HepG2 (cell line): ENCODE measurements around the gene C20orf204. TPM values are rescaled to one million over a fixed set of nuclear protein-coding genes. Genes with fewer than 3 reads are reported as not detected.

Source experiments
- ATAC-seq: fragments of 200-7000 bp; cut with Tn5 transposase; 3 replicates; pipeline ENCODE4 v1.9.1; 2020; ENCODE audit warnings: mild to moderate bottlenecking, moderate library complexity
- BruUV-seq: library from RNA; stranded (reverse); fragments of 400-500 nt; replicated peaks from 2 replicates; lab custom pipeline; 2021; lab: Mats Ljungman, UMichigan
- CTCF ChIA-PET: fragments of 300-600 bp; formaldehyde crosslinking; extraction: SDS; loops from one replicate; lab custom pipeline; 2021; ENCODE audit warnings: low total read pairs, inconsistent platforms, low intra/inter-chr PET ratio; lab: Yijun Ruan, JAX
- POLR2A ChIA-PET: fragments of 350-600 bp; sonication (Branson Sonifier 250); formaldehyde crosslinking; loops from one replicate; lab custom pipeline; 2020; ENCODE audit warnings: antibody characterized with exemption, inconsistent platforms; lab: Yijun Ruan, JAX
- DNase-seq: peaks from one replicate; pipeline ENCODE4 v3.0.0-alpha.2; 2015; ENCODE audit warnings: low spot score
- FAIRE-seq: peaks from 3 replicates; lab custom pipeline; 2011; peaks lifted over from hg19 to GRCh38; lab: Jason Lieb, UNC
- H2AFZ ChIP-seq: one replicate; pipeline ENCODE4 v1.6.1; 2011; ENCODE audit warnings: low read length, inconsistent platforms
- H3K27ac ChIP-seq: fragments of 300-600 bp; 3 replicates; pipeline ENCODE4 v1.8.0; 2011; ENCODE audit warnings: mixed run types, mild to moderate bottlenecking, mixed read lengths, low read length, inconsistent platforms; ENCODE audit not compliant: insufficient read depth; ENCODE audit errors: extremely low read length
- H3K27me3 ChIP-seq, 2 experiments: fragments of 200-600 bp in 1 of 2; 2 replicates in 1 of 2; 3 replicates in 1 of 2; pipeline versions ENCODE4 v1.6.0 to v1.8.0; 2011; ENCODE audit warnings: low read length in 2 of 2, mild to moderate bottlenecking in 2 of 2, moderate library complexity in 2 of 2, inconsistent platforms in 1 of 2; ENCODE audit not compliant: insufficient read depth in 2 of 2, control insufficient read depth in 1 of 2
- H3K36me3 ChIP-seq, 2 experiments: fragments of 200-600 bp in 1 of 2; replicated peaks in 1 of 2; 2 replicates in 1 of 2; 3 replicates in 1 of 2; pipeline versions ENCODE4 v1.5.1 to v1.8.0; 2011; ENCODE audit warnings: low read length in 2 of 2, inconsistent platforms in 1 of 2; ENCODE audit not compliant: insufficient read depth in 2 of 2, control insufficient read depth in 1 of 2
- H3K4me1 ChIP-seq: 2 replicates; pipeline ENCODE4 v1.5.1; 2012; ENCODE audit warnings: low read length, inconsistent platforms; ENCODE audit not compliant: insufficient read depth
- H3K4me2 ChIP-seq: 2 replicates; pipeline ENCODE4 v1.6.0; 2011; ENCODE audit warnings: low read depth, low read length, inconsistent platforms
- H3K4me3 ChIP-seq, 3 experiments: fragments of 200-600 bp in 1 of 3; sonication (generic), shearing (Covaris generic) in 1 of 3; replicated peaks in 1 of 3; 2 replicates each; pipeline ENCODE4 v1.5.1; 2011 to 2016; ENCODE audit warnings: low read length in 3 of 3, inconsistent platforms in 2 of 3, low read depth in 2 of 3, mild to moderate bottlenecking in 2 of 3, control low read depth in 1 of 3, mixed read lengths in 1 of 3; ENCODE audit not compliant: insufficient read depth in 1 of 3
- H3K79me2 ChIP-seq: one replicate; pipeline ENCODE4 v1.6.1; 2011; ENCODE audit warnings: low read length, inconsistent platforms; ENCODE audit not compliant: insufficient read depth
- H3K9ac ChIP-seq: 2 replicates; pipeline ENCODE4 v1.6.0; 2011; ENCODE audit warnings: mild to moderate bottlenecking, low read depth, low read length, inconsistent platforms; ENCODE audit not compliant: insufficient read depth
- H3K9me3 ChIP-seq: 2 replicates; pipeline ENCODE4 v1.5.1; 2012; ENCODE audit warnings: mild to moderate bottlenecking, low read length
- H4K20me1 ChIP-seq: 2 replicates; pipeline ENCODE4 v1.6.0; 2011; ENCODE audit warnings: inconsistent platforms, mild to moderate bottlenecking, low read length, moderate library complexity; ENCODE audit not compliant: insufficient read depth
- ATF5 ChIP-seq: sonication (generic); formaldehyde crosslinking; IDR thresholded peaks from 2 replicates; pipeline ENCODE4 v1.4.0; 2020; ENCODE audit warnings: mild to moderate bottlenecking, low read depth, missing genetic modification reagents
- CCDC6 ChIP-seq: sonication (generic); formaldehyde crosslinking; IDR thresholded peaks from 2 replicates; pipeline ENCODE4 v1.8.1; 2022; ENCODE audit warnings: mild to moderate bottlenecking, missing genetic modification reagents, moderate library complexity
- EEA1 ChIP-seq: sonication (generic); formaldehyde crosslinking; IDR thresholded peaks from 2 replicates; pipeline ENCODE4 v1.5.1; 2020; ENCODE audit warnings: mild to moderate bottlenecking, missing genetic modification reagents, borderline replicate concordance
- HMGXB4 ChIP-seq, 2 experiments: sonication (generic) in 1 of 2; formaldehyde crosslinking in 1 of 2; IDR thresholded peaks; 2 replicates each; pipeline versions ENCODE4 v1.4.0 to v1.6.1; 2018 to 2020; ENCODE audit warnings: missing genetic modification reagents in 2 of 2, borderline replicate concordance in 1 of 2, low read depth in 1 of 2, mild to moderate bottlenecking in 1 of 2, missing biosample characterization in 1 of 2
- MNT ChIP-seq: fragments of 450-650 bp; IDR thresholded peaks from 2 replicates; pipeline ENCODE4 v1.6.1; 2016
- RARA ChIP-seq: IDR thresholded peaks from 2 replicates; pipeline ENCODE4 v1.6.1; 2016; ENCODE audit warnings: missing genetic modification reagents, missing compliant biosample characterization
- ZFP62 ChIP-seq: sonication (generic); formaldehyde crosslinking; IDR thresholded peaks from 2 replicates; pipeline ENCODE4 v1.4.0; 2020; ENCODE audit warnings: missing genetic modification reagents
- WGBS: methylation state at CpG from one replicate; pipeline ENCODE4 v1.1.6; 2017; ENCODE audit warnings: low lambda C conversion rate; 5-methylcytosine and 5-hydroxymethylcytosine counted together
- in situ Hi-C: cut with HindIII; loops from 2 replicates; pipeline ENCODE4 v1.10.0; 2017; ENCODE audit warnings: low pct_unique_long_range_greater_than_20kb; ENCODE audit not compliant: extremely low pct_ligation_motif_present
- intact Hi-C: fragments of 100-400 bp; cut with micrococcal nuclease; formaldehyde crosslinking; loops from one replicate; pipeline ENCODE4 v1.10.0; 2022; ENCODE audit not compliant: unreplicated experiment
- polyA plus RNA-seq, 8 experiments: library from polyadenylated mRNA; depleted of rRNA in 3 of 8; stranded (reverse) in 7 of 8; unstranded in 1 of 8; fragments of >200 nt; fragmentation: Illumina TruSeq in 4 of 8; extraction: Trizol in 4 of 8; gene quantifications; 2 replicates each; pipeline versions ENCODE4 v1.2.1 to v1.2.3, GENCODE V29; 2011 to 2016; ENCODE audit warnings: low read depth in 4 of 8, missing spikeins in 1 of 8, mixed read lengths in 1 of 8; ENCODE audit not compliant: insufficient read depth in 1 of 8
- total RNA-seq, 5 experiments: library from RNA; depleted of rRNA; stranded (reverse); fragments of >200 nt; fragmentation: Illumina TruSeq; extraction: Trizol; gene quantifications; 2 replicates each; pipeline ENCODE4 v1.2.3, GENCODE V29; 2016; ENCODE audit warnings: low read depth in 1 of 5
- TF ChIP-seq, protein P1 (sequence below): sonication (generic); formaldehyde crosslinking; IDR thresholded peaks from 2 replicates; pipeline ENCODE4 v1.8.1; 2022; ENCODE audit warnings: mild to moderate bottlenecking, missing genetic modification reagents
- TF ChIP-seq, protein P2 (sequence below): IDR thresholded peaks from 2 replicates; pipeline ENCODE4 v1.6.1; 2016; ENCODE audit warnings: missing compliant biosample characterization, missing genetic modification reagents, borderline replicate concordance

Gene C20orf204
- total and polyA plus RNA-seq, 2 of the 13 experiments (the other 11 are each of a cell fraction or from before 2014, with no cell fraction given), result 22.1 to 80.0 TPM

DNA sequence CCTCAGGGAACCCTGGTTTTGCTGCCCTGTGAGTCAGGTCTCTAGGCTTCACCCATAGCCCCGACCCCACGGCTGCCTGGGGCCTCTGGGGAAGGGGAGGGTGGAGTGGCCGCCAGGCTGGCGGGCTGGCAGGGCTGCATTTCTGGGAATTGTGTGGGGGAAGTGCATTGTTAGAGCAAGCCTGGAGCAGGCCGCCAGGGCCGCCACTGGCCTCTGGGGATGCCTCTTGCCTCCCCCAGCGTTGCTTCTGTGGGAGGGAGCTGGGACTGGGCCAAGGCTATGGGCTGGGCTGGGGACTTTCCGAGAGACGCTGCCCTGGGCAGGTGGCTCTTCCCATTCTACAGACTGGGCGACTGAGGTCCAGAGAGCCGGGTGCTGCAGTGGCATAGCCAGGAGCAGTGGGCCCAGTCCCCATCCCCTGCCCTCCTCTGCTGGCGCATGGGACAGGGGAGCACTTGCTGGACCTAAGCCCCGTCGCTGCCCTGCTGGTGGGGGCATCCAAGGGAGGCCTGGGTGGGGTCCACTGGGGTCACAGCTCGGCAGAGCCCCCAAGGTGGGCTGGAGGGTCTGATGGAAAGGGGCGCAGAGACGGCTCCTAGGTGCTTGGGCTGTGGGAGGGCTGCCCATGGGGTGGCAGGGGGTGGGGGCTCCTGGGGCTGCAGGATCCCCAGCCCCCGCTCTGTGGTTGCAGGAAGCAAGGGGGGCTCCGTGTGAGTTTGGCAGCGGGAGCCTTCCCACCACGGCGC is 20.1 kb downstream of the C20orf204 start (continued):
- 0 out of 2 replicates have a peak, but pooled peaks have one; percentile 42 for TF ChIP-seq CCDC6

GRCh38 chr20:64056639-64056888 is 20.6 kb downstream of the C20orf204 start:
- Histone ChIP-seq H3K79me2 (no peaks in the 10 kb centered on the region), H3K4me3 (peak overlapping the region; percentile 40 to 69 (median 42)), H3K27ac (peak overlapping the region; percentile 77), H4K20me1 (no peaks in the 10 kb centered on the region), H3K4me2 (peak overlapping the region; percentile 87), H3K36me3 (no peaks in the 10 kb centered on the region), H2AFZ (no peak overlapping the region), H3K9ac (peak overlapping the region; percentile 72), H3K9me3 (no peaks in the 10 kb centered on the region), H3K4me1 (peaks cover 80% of the 10 kb centered on the region), H3K27me3 (no peaks in the 10 kb centered on the region)
- ChIA-PET CTCF (interaction anchor here (3.7 kb wide), 1 partner anchor 76 kb away, joined by 33 read pairs; the partner anchor contains the start of genes PRPF6 and SAMD10), POLR2A (interaction anchor here (1.2 to 9.4 kb wide), 5 partner anchors 9 to 430 kb away, joined by 3 to 252 read pairs (median 12); partner anchors contain the start of genes C20orf204, GMEB2, PRPF6 and SAMD10)
- 2% methylated on average over 7 of the region's 7 CpGs for WGBS
- in situ Hi-C loops, result loop anchor here (5.0 kb wide), 1 partner anchor 79 kb away; the partner anchor contains the start of gene SAMD10
- peak; percentile 80 for DNase-seq
- no TSS peak for BruUV-seq
- intact Hi-C loops, result loop anchor here (2.0 kb wide), 1 partner anchor 20 kb away; the partner anchor contains the start of gene C20orf204
- ATAC-seq, result peak; percentile 0
- no peak for FAIRE-seq
- TF ChIP-seq, protein P1, sequence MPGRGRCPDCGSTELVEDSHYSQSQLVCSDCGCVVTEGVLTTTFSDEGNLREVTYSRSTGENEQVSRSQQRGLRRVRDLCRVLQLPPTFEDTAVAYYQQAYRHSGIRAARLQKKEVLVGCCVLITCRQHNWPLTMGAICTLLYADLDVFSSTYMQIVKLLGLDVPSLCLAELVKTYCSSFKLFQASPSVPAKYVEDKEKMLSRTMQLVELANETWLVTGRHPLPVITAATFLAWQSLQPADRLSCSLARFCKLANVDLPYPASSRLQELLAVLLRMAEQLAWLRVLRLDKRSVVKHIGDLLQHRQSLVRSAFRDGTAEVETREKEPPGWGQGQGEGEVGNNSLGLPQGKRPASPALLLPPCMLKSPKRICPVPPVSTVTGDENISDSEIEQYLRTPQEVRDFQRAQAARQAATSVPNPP (CRISPR knock-in tag), result peak; percentile 52; the same call in 1 of the 2 replicates
- TF ChIP-seq EEA1 (CRISPR knock-in tag), result no peak
- no peak; a peak in 1 of 4 replicates for TF ChIP-seq HMGXB4 (CRISPR knock-in tag; IDR thresholded peaks at IDR 0.05; ENCODE audit: borderline replicate concordance in 1 of 2, low read depth in 1 of 2)
- no peak for TF ChIP-seq MNT
- TF ChIP-seq, protein P2, sequence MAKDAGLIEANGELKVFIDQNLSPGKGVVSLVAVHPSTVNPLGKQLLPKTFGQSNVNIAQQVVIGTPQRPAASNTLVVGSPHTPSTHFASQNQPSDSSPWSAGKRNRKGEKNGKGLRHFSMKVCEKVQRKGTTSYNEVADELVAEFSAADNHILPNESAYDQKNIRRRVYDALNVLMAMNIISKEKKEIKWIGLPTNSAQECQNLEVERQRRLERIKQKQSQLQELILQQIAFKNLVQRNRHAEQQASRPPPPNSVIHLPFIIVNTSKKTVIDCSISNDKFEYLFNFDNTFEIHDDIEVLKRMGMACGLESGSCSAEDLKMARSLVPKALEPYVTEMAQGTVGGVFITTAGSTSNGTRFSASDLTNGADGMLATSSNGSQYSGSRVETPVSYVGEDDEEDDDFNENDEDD, result no peak
- TF ChIP-seq ATF5 (CRISPR knock-in tag), result peak; percentile 17; the same call in 1 of the 2 replicates
- no peak for TF ChIP-seq ZFP62 (CRISPR knock-in tag)
- TF ChIP-seq RARA, result peak; percentile 91
